GM19328 (cell line): ENCODE measurements around the gene BACH2.
"Not testable (repeated sequence)": the region's sequence is repeated elsewhere in the genome, so short reads cannot be mapped to it uniquely, and the experiment has no call there.

ENCODE experiments used
- ATAC-seq: cut with Tn5 transposase; IDR thresholded peaks from one replicate; pipeline ENCODE4 v1.9.1; 2021; ENCODE audit warnings: mild to moderate bottlenecking, moderate library complexity; ENCODE audit not compliant: unreplicated experiment

The BACH2 gene

DNA sequence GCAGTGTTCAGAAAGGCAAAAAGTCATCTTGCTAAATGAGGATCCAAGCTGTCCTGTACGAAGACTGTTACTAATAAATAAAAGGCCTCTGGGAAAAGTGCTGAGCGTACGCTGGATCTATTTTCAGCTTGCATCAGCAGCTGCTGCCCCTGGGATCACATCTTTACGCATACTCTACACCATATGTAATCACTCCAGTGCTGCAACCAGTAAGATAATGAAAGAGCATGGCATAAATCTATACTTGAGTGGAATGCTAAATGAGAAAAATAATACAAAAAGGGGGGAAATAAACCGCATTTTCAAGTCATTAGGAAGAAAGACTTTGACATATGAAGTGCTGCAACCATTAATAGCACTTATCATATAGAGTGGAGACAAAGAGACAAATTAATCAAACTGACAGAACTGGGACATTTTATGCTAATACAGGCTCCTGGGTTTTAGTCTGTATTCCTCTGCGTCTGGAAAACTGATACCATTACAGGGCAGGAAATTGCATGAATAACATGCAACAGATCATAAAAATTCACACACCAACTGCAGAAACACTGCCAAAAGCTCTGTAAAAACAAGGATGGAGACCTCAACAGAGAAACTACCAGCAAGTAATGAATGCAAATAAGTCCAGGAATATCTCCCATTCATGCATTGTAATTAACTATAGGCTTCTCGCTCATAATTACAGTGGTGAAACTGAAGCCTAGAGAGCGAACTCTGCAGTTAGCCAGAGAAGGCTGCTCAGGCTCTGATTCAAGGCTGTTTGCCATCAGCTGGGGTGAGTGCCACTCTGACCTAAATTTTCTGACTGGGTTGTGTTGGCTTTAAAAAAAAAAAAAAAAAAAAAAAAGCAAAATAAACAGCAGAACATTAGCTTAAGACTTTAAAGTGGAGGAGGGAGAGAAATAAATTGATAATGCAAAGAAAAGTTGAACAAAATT lies 318.6 kb downstream of the BACH2 start:
- ATAC-seq = no peak

DNA sequence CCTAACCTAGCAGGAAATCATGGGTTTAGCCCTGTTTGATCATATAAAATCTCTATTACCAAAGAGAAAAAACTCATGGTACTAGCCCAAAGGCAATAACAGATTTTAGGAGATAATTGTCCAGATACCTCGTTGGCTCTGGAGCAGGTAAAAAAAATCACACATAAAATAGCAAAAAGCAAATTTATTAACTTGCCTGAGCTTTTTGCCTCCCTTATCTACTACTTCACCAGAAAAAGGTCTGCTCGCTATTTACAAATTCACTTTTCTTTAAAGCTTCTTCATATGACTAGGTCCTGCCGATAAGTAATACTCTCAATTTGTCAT lies 320.0 kb downstream of the BACH2 start:
- no peak for ATAC-seq

- no peak for ATAC-seq
Measured at GRCh38 chr6:89975991-89976693, 320.5 kb downstream of the BACH2 start.

DNA sequence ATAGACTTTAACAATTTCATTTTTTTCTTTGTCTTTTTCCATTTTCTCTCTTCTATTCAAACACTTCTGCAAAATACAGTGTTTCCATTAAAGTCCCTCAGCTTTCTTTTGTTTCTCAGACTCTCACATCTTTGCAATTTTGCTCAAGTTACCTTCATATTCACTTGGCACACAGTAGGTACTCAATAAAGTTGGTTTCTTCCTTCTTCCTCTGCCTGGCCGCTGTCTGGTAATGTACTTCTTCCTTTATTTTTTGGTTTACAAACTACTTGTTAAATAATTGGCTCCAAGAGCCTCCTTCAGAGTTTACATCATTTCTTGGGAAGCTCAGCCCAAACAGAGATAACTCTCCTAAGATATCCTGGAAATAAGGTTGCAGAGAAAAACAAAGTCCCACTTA lies 321.3 kb downstream of the BACH2 start:
- ATAC-seq = no peak

DNA sequence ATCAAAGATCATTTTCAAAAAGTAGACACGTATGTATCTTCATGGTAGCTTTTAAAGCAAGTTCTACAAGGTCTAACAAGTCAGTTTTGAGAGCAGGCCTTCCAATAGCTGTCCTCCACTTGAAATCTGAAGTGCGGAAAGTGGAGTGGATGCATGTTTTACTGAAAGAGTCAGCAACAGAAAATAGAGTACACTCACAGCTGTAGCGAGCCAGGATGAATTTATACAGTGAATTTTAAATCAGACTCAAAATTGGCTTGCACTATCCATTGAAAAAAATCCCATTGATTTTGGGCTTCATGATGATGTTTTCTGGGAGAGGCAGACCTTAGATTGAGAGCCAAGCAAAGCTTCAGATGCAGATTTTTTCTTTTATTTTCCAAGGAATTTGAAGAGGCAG lies 321.8 kb downstream of the BACH2 start:
- ATAC-seq = no peak

DNA sequence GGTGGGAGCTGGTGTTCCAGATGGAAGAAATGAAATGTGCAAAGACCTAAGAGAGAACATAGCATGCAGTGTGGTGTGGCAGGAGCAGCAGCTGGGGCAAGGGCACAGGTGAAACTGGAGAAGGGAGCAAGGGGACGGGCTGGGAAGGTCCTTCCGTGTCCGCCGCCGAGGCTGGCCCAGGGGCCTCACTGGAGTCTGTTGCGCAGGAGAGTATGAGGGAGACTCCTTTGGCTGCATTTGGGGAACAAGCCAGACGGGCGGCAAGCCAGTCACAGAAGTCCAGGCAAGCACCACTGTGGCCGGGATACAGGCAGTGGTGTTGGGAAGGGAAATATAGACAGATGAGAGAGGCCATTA lies 324.6 kb downstream of the BACH2 start:
- ATAC-seq = no peak

DNA sequence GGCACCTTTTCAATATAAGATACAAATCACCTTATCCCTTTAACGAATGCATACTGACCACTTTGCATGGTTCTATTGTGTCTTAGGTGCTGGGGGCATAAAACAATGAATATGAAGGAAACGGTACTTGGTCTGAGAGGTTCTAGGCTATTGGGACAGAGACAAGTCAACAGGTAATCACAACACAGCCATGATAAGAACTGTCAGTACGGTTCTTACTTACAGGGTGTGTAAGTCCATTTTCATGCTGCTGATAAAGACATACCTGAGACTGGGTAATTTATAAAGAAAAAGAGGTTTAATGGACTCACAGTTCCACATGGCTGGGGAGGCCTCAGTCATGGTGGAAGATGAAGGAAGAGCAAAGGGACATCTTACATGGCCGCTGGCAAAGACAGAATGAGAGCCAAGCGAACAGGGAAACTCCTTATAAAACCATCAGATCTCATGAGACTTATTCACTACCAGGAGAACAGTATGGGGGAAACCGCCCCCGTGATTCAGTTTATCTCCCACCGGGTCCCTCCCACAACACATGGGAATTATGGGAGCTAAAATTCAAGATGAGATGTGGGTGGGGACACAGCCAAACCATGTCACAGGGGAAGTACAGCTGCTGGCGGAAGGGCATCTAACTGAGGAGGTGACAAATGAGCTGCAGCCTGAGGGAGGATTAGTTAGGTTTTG lies 325.2 kb downstream of the BACH2 start:
- not testable (repeated sequence) for ATAC-seq

GRCh38 chr6:89970609-89971337 lies 325.9 kb downstream of the BACH2 start:
- no peak for ATAC-seq

DNA sequence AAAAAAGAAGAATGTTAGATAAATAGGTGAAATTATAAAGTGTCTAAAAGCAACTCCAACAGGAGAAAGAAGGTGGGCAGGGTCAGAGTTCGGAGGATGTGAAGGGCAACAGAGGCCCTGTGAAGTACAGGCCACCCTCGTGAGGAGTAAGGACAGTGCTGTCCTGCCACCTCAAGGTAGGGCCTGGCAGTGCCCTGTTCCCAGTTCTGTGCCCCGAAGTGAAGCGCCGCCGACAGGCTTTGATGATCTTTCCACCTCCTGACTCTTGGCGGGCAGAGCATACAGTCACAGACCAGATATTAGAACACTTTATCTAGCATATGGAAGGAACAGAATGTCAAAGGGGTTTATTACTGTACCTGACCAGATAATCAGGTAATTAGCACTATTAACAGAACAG lies 326.6 kb downstream of the BACH2 start:
- ATAC-seq = no peak

GRCh38 chr6:89966913-89967312 lies 329.7 kb downstream of the BACH2 start:
- no peak for ATAC-seq

- no peak for ATAC-seq
Measured at GRCh38 chr6:89966228-89966544, 330.5 kb downstream of the BACH2 start.

DNA sequence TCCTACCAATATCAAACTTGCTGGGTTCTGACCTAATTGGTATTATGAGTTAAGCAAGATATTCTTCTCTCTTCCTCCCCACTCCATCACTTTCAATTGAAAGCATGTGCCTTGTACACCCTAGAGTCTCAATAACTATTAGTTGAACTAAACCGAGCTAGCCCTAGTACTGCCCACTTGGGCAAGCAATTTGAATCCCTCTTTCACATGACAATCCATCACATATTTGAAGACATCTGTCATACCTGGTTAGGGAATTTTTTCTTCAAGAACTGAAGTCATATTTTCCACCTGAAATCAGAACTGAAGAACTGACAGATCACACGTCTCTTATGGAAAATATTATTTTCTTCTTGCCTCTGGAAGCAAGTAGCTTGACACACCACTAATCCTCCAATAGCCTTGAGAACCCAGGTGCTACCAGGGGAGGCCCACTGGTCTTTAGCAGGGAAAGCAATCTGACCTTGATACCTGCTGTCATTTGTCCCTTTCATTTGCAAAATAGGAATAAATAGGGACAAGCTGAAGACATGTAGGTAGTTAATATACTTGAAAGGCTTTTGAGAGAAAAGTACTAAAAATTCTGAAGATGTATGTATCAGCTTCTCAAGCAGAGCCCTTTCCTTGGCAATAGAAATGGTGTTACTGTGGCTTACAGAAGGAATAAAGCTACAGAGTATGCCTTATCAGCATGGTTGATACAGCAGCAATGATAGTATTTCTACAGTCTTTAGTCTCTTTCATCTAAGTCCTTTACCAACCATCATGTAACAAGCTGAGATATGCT lies 331.0 kb downstream of the BACH2 start:
- no peak for ATAC-seq

- ATAC-seq = no peak
Measured at GRCh38 chr6:89963391-89963790, 333.3 kb downstream of the BACH2 start.

GRCh38 chr6:89961481-89961880 lies 335.2 kb downstream of the BACH2 start:
- no peak for ATAC-seq

DNA sequence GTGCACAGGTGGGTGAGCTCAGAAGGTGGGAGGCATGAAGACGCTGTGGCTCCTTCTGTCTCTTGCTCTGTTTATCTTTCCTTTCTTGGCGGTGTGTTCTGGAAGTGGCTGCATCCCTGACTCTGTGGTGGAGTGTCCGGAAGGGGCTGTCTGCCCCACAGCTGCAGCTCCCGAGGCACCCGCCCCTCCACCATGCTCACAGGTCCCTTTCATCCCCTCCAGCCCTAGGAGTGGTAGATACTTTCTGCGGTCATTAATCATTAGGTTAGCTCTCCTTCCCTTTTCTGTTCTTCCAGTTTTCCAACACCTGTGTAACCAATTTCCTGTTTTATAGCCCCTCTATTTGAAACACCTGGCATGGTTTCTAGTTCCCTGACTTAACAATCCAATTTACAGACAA lies 336.8 kb downstream of the BACH2 start:
- no peak for ATAC-seq

- no peak for ATAC-seq
Measured at GRCh38 chr6:89956182-89956581, 340.5 kb downstream of the BACH2 start.

DNA sequence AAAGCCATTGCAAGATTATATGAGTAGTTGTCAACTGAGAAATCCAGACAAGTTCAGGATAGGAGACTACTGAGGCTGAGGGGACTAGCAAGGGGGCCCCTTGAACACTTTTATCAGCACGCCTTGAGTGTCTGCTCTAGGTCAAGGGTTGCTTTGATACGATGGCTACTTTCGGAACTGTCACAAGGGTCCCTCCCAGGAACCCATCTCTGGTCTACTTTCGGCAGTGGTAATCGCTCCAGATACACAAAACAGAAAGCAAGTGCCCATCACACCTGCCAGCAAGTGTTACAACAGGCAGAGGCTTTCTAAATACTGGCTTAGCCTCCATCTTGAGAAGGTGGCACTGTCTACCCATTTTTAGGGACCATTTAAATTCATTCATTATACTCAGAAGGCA lies 341.3 kb downstream of the BACH2 start:
- no peak for ATAC-seq

GRCh38 chr6:89954721-89955148 lies 341.9 kb downstream of the BACH2 start:
- ATAC-seq = no peak

DNA sequence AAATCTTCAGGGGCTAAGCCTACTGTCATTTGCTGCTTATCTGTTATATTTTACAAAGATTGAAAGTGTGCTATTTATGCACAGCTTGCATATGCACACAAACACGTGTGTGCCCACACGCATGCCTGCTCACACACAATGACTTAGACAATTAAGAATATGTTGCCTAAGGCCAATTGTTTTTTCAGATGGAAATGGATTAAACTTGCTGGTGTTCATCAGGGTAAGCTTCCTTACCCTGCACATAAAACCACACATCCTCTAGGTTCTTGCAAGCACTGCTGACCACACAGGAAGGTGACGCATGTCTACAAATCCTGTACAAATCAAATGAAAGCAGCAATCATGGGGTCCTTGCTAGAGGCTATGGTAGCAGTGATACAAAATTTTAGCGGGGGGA lies 344.0 kb downstream of the BACH2 start:
- no peak for ATAC-seq

DNA sequence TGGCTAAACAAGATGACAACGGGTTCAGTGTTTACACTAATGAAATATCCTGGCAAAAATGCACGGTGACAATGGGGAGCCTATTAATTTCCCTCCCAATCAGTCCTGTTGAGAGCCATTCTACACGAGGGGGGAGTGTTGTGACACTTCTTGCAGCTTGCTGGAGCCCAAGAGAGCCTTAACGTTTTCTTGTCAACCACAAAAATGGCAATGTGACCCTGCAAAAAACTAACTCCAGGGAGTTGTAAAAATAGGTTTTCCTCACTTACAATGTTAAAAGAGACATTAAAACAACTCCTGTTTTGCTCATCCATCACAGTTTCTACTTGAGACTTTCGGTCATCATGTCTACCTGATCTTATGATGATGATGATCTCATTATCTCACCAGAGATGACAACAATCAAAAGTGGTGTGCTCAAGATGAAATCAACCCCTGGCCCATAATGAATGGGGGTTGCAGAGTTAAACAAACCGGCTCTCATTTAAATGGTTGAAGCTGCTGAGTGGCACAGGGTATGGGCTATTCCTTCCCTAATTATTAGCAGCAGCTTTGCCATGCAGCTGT lies 344.5 kb downstream of the BACH2 start:
- ATAC-seq = no peak
